Activated CD4-positive, alpha-beta memory T cell treated with anti-CD3 and anti-CD28 coated beads for 36 hours (primary cell): Measurements from ENCODE around the gene DNPH1. TPM values are rescaled to one million over a fixed set of nuclear protein-coding genes. Genes with fewer than 3 reads are reported as not detected.

Experiments used
- CTCF ChIA-PET: fragments of 350-600 bp; sonication (Branson Sonifier 250); formaldehyde crosslinking; loops from one replicate; lab custom pipeline; 2021; ENCODE audit warnings: antibody characterized with exemption, inconsistent platforms; lab: Charles Lee
- POLR2A ChIA-PET: fragments of 350-600 bp; sonication (Branson Sonifier 250); formaldehyde crosslinking; loops from one replicate; lab custom pipeline; 2021; ENCODE audit warnings: antibody characterized with exemption; lab: Charles Lee
- DNase-seq: peaks from one replicate; pipeline ENCODE4 v3.0.0-alpha.2; 2020
- H3K27ac Mint-ChIP-seq: one replicate; pipeline ENCODE4 v1.8.0; 2021; ENCODE audit warnings: mixed read lengths
- H3K27me3 Mint-ChIP-seq: one replicate; pipeline ENCODE4 v1.8.0; 2021; ENCODE audit warnings: mixed read lengths
- H3K36me3 Mint-ChIP-seq: one replicate; pipeline ENCODE4 v1.8.0; 2021; ENCODE audit warnings: mixed read lengths
- H3K4me1 Mint-ChIP-seq: one replicate; pipeline ENCODE4 v1.8.0; 2021; ENCODE audit warnings: low read depth, mixed read lengths
- H3K4me3 Mint-ChIP-seq: one replicate; pipeline ENCODE4 v1.8.0; 2021; ENCODE audit warnings: mild to moderate bottlenecking, mixed read lengths
- H3K9me3 Mint-ChIP-seq: one replicate; pipeline ENCODE4 v1.8.0; 2021; ENCODE audit warnings: mixed read lengths
- intact Hi-C: fragments of 100-400 bp; cut with micrococcal nuclease; formaldehyde crosslinking; loops from one replicate; pipeline ENCODE4 v1.15.1; 2023
- total RNA-seq, 2 experiments: library from RNA; stranded (reverse); gene quantifications; one replicate each; pipeline ENCODE4 v1.2.3, GENCODE V29; 2021

The DNPH1 gene
- total RNA-seq, 2 experiments from 2014 or later, result 57.5 to 57.9 TPM

DNA sequence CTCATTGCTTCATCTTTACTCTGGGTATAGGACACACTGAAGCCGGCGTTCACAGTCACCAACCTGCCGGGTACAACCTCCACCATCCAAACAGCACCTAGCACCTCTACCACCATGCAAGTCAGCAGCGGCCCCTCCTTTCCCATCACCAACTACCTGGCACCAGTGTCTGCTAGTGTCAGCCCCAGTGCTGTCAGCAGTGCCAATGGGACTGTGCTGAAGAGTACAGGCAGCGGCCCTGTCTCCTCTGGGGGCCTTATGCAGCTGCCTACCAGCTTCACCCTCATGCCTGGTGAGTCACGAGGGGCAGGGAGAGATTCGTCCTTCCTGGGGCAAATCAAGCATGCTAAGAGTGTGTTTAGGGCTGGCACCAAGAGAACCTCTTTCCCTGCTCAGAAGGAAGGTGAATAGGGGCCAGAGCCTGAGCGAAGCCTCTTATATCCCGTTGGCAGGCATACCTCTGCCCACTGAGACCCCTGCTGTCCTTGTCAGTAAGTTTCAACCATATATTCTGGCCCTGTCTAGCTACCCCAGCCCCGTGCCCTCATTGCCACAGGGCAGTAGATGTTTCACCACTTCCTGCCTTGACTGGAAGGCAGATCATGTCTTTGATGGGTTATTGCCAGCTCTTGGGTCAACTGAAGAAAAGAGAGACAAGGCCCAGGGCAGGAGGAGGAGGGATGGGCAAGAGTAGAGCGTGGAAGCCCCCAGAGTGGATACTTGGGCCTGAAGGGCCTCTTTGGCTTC lies 53.4 kb downstream of the DNPH1 start:
- Mint-ChIP-seq H3K27ac (peak overlapping the region; percentile 73), H3K27me3 (no peaks in the 10 kb centered on the region), H3K9me3 (no peaks in the 10 kb centered on the region), H3K4me3 (no peak overlapping the region), H3K4me1 (peaks cover 37% of the 10 kb centered on the region), H3K36me3 (peaks cover 31% of the 10 kb centered on the region)
- no peak for DNase-seq
- ChIA-PET POLR2A (no interaction called here), CTCF (interaction anchor here (2.5 kb wide), 1 partner anchor 53 kb away, joined by 14 read pairs; the partner anchor contains the start of gene DNPH1)
- intact Hi-C loops, result loop anchor here (2.0 to 10.0 kb wide), 3 partner anchors 251 to 1989 kb away; partner anchors contain the start of genes ABCC10 and TBCC

Other genes with a start within 250 kb of the DNPH1 start
- gene PPP2R5D, start 244.9 kb downstream of the DNPH1 start, total RNA-seq, result 10 to 100 TPM; 59.1 to 60.2 TPM
- 10 to 100 TPM; 90.2 to 94.4 TPM for gene MEA1, start 215.5 kb downstream of the DNPH1 start, total RNA-seq
- 10 to 100 TPM; 48.1 to 52.3 TPM for gene KLHDC3, start 215.2 kb downstream of the DNPH1 start, total RNA-seq
- gene RRP36, start 207.9 kb downstream of the DNPH1 start, total RNA-seq, result 10 to 100 TPM; 54.0 to 55.6 TPM
- gene CUL7, start 175.6 kb downstream of the DNPH1 start, total RNA-seq, result 10 to 100 TPM; 23.2 to 23.8 TPM
- gene MRPL2, start 170.0 kb downstream of the DNPH1 start, total RNA-seq, result 10 to 100 TPM; 91.0 to 95.4 TPM
- gene KLC4, start 169.8 kb downstream of the DNPH1 start, total RNA-seq, result 10 to 100 TPM; 11.0 to 11.9 TPM
- 1 to 10 TPM; 1.3 to 1.5 TPM for gene PTK7, start 153.2 kb downstream of the DNPH1 start, total RNA-seq
- 10 to 100 TPM; 40.5 to 40.8 TPM for gene SRF, start 58.2 kb downstream of the DNPH1 start, total RNA-seq
- gene CUL9, start 47.3 kb downstream of the DNPH1 start, total RNA-seq, result 10 to 100 TPM; 37.8 to 38.4 TPM
- under 1 TPM; 0.31 to 0.34 TPM for gene TTBK1, start 14.0 kb upstream of the DNPH1 start, total RNA-seq
- not detected for gene SLC22A7, start 68.8 kb upstream of the DNPH1 start, total RNA-seq
- gene CRIP3, start 79.3 kb upstream of the DNPH1 start, total RNA-seq, result 1 to 10 TPM; 2.0 to 2.9 TPM
- 10 to 100 TPM; 12.1 to 12.7 TPM for gene ZNF318, start 140.2 kb upstream of the DNPH1 start, total RNA-seq
- gene ABCC10, start 198.1 kb upstream of the DNPH1 start, total RNA-seq, result 10 to 100 TPM; 27.2 to 31.9 TPM
- gene DLK2, start 226.1 kb upstream of the DNPH1 start, total RNA-seq, result 1 to 10 TPM; 1.6 TPM
- gene TJAP1, start 248.1 kb upstream of the DNPH1 start, total RNA-seq, result 10 to 100 TPM; 30.5 to 36.2 TPM